ENCODE measurements around the gene FLT1. TPM values are rescaled to one million over a fixed set of nuclear protein-coding genes. Genes with fewer than 3 reads are reported as not detected.

Gene FLT1
- total RNA-seq, 1 experiment from 2014 or later: 0.25 TPM

DNA sequence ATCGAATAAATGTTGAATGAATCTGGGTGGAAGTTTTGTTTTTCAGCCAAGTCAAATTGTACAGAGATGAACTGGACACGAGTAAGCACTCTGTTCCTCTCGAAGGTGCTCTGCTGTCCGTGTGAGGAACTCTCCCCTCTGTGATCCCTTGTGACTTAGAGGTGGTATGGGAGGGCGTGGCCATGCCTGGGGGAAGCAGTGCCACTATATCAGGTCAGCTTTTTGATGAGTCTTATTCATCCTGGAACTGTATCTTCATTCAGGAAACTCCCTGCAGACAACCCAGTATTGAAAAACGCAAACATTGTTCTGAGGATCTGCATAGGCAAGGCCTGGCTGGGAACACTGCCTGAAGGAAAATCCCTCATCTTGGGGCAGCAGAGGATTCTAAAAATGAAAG, 45.7 kb upstream of the FLT1 start:
- no TSS peak for BruUV-seq (replicated peaks)

DNA sequence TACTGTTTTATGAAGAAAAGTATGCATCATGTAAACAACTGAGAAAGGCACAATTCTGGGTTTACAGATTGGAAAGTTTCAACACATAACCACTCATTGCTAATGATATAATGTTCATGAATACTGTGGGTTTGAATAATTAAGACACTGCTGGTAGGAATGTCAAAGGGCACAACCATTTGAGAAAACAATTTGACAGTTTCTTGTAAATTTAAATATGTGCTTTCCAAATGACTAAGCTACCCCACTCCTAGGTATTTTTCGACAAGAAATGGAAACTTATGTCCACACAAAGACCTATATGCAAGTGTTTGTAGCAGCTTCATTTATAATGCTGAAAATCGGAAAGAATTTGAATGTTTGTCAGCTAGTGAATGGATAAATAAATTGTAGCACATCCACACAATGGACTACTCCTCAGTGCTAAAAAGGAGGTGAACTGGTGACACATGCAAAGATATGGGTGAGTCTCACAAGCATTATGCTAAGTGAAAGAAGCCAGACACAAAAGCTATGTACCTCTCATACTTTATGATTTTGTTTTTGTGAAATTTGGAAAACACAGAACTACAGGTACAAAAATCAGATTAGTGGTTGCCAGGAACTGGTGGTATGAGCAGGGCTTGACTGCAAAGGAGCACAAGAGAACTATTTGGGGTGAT, 44.8 kb upstream of the FLT1 start:
- no peak overlapping the region for H3K4me2 ChIP-seq (ENCODE audit: low read length)
- ATAC-seq (no peak), DNase-seq (ENCODE audit: low read depth, low spot score) (no peak)
- BruUV-seq (replicated peaks): no TSS peak
- POLR2A ChIA-PET: no interaction called here
- no peak overlapping the region for H3K27ac ChIP-seq (ENCODE audit: low read depth, low read length)
- H3K9me3 ChIP-seq (ENCODE audit: control insufficient read depth in 1 of 2, insufficient read depth in 1 of 2, low read depth in 1 of 2, low read length in 2 of 2): peaks cover 3 to 6% of the 10 kb centered on the region in 2 experiments; a peak in 2 of 4 replicates
- H3K79me2 ChIP-seq (ENCODE audit: insufficient read depth, low read length): no peaks in the 10 kb centered on the region
- H2AFZ ChIP-seq (ENCODE audit: low read depth, low read length, poor library complexity, severe bottlenecking): no peak overlapping the region
- no peaks in the 10 kb centered on the region for H4K20me1 ChIP-seq (ENCODE audit: insufficient read depth)
- no peaks in the 10 kb centered on the region for H3K27me3 ChIP-seq (ENCODE audit: insufficient read depth, low read length)
- no peak overlapping the region for H3K4me3 ChIP-seq (replicated peaks in 1 of 2; ENCODE audit: low read depth in 1 of 2, low read length in 2 of 2)
- H3K4me1 ChIP-seq (ENCODE audit: control insufficient read depth in 1 of 2, insufficient read depth in 2 of 2, low read length in 2 of 2): no peaks in the 10 kb centered on the region
- CTCF ChIA-PET: no interaction called here
- RAD21 ChIA-PET (ENCODE audit: low non-redundant PET in 1 of 2, low total read pairs in 2 of 2, uncharacterized antibody in 2 of 2, unreplicated experiment in 2 of 2): no interaction called here
- intact Hi-C loops (cut with micrococcal nuclease): no loop called here
- no peak overlapping the region for H3K9ac ChIP-seq (ENCODE audit: low read length)
- H3K36me3 ChIP-seq (ENCODE audit: control insufficient read depth in 1 of 2, insufficient read depth in 2 of 2, low read length in 2 of 2): no peaks in the 10 kb centered on the region
- no peaks in the 10 kb centered on the region for H3K9me2 ChIP-seq (ENCODE audit: insufficient read depth)
- no peak for TF ChIP-seq YY1 (IDR thresholded peaks at IDR 0.05; ENCODE audit: extremely low read depth, insufficient replicate concordance, low read depth, low read length)
- TF ChIP-seq, protein P1, sequence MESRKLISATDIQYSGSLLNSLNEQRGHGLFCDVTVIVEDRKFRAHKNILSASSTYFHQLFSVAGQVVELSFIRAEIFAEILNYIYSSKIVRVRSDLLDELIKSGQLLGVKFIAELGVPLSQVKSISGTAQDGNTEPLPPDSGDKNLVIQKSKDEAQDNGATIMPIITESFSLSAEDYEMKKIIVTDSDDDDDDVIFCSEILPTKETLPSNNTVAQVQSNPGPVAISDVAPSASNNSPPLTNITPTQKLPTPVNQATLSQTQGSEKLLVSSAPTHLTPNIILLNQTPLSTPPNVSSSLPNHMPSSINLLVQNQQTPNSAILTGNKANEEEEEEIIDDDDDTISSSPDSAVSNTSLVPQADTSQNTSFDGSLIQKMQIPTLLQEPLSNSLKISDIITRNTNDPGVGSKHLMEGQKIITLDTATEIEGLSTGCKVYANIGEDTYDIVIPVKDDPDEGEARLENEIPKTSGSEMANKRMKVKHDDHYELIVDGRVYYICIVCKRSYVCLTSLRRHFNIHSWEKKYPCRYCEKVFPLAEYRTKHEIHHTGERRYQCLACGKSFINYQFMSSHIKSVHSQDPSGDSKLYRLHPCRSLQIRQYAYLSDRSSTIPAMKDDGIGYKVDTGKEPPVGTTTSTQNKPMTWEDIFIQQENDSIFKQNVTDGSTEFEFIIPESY (IDR thresholded peaks at IDR 0.05; ENCODE audit: extremely low read depth, insufficient replicate concordance, low read length): no peak
- TF ChIP-seq EGR1 (IDR thresholded peaks at IDR 0.05; ENCODE audit: low read depth): no peak
- no peak for TF ChIP-seq POLR2AphosphoS5 (IDR thresholded peaks at IDR 0.05; ENCODE audit: low read depth, low read length)
- TF ChIP-seq TCF7L2 (IDR thresholded peaks at IDR 0.05; ENCODE audit: borderline replicate concordance, extremely low read depth, insufficient read depth, insufficient read length): no peak
- no peak for TF ChIP-seq JUND (IDR thresholded peaks at IDR 0.05)
- TF ChIP-seq, protein P2, sequence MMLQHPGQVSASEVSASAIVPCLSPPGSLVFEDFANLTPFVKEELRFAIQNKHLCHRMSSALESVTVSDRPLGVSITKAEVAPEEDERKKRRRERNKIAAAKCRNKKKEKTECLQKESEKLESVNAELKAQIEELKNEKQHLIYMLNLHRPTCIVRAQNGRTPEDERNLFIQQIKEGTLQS (IDR thresholded peaks at IDR 0.05): no peak
- TF ChIP-seq POLR2A (IDR thresholded peaks at IDR 0.05; ENCODE audit: borderline replicate concordance, extremely low read depth, insufficient read depth, insufficient read length): no peak
- no peak for TF ChIP-seq ELF1 (IDR thresholded peaks at IDR 0.05; ENCODE audit: borderline replicate concordance, low read depth)
- no peak for TF ChIP-seq EZH2phosphoT487 (IDR thresholded peaks at IDR 0.05; ENCODE audit: borderline replicate concordance)
- no peak for TF ChIP-seq FOSL1 (IDR thresholded peaks at IDR 0.05; ENCODE audit: low read depth)
- TF ChIP-seq, protein P3, sequence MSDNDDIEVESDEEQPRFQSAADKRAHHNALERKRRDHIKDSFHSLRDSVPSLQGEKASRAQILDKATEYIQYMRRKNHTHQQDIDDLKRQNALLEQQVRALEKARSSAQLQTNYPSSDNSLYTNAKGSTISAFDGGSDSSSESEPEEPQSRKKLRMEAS (IDR thresholded peaks at IDR 0.05): no peak

More for the DNA sequence above, 45.7 kb upstream of the FLT1 start:
- ChIA-PET CTCF (no interaction called here), POLR2A (no interaction called here), RAD21 (ENCODE audit: low non-redundant PET in 1 of 2, low total read pairs in 2 of 2, uncharacterized antibody in 2 of 2, unreplicated experiment in 2 of 2) (no interaction called here)
- Histone ChIP-seq H3K27me3 (ENCODE audit: insufficient read depth, low read length) (no peaks in the 10 kb centered on the region), H3K9me2 (ENCODE audit: insufficient read depth) (no peaks in the 10 kb centered on the region), H3K9ac (ENCODE audit: low read length) (no peak overlapping the region), H3K4me1 (ENCODE audit: control insufficient read depth in 1 of 2, insufficient read depth in 2 of 2, low read length in 2 of 2) (no peaks in the 10 kb centered on the region), H3K4me2 (ENCODE audit: low read length) (no peak overlapping the region), H3K79me2 (ENCODE audit: insufficient read depth, low read length) (no peaks in the 10 kb centered on the region), H3K27ac (ENCODE audit: low read depth, low read length) (no peak overlapping the region), H2AFZ (ENCODE audit: low read depth, low read length, poor library complexity, severe bottlenecking) (no peak overlapping the region), H3K9me3 (ENCODE audit: control insufficient read depth in 1 of 2, insufficient read depth in 1 of 2, low read depth in 1 of 2, low read length in 2 of 2) (peaks cover 3 to 5% of the 10 kb centered on the region in 2 experiments; a peak in 2 of 4 replicates), H3K36me3 (ENCODE audit: control insufficient read depth in 1 of 2, insufficient read depth in 2 of 2, low read length in 2 of 2) (no peaks in the 10 kb centered on the region), H4K20me1 (ENCODE audit: insufficient read depth) (no peaks in the 10 kb centered on the region), H3K4me3 (replicated peaks in 1 of 2; ENCODE audit: low read depth in 1 of 2, low read length in 2 of 2) (no peak overlapping the region)
- TF ChIP-seq RAD21 (IDR thresholded peaks at IDR 0.05; ENCODE audit: low read depth) (no peak), FOSL1 (IDR thresholded peaks at IDR 0.05; ENCODE audit: low read depth) (no peak)
- TF ChIP-seq, protein P1 (IDR thresholded peaks at IDR 0.05; ENCODE audit: extremely low read depth, insufficient replicate concordance, low read length): no peak
- no peak for ATAC-seq
- intact Hi-C loops (cut with micrococcal nuclease): no loop called here
- DNase-seq (ENCODE audit: low read depth, low spot score): no peak
